GM20000 (cell line): Measurements from ENCODE around the gene GABARAPL1.
"Not testable (repeated sequence)": the region's sequence is repeated elsewhere in the genome, so short reads cannot be mapped to it uniquely, and the experiment has no call there.

Experiments
- DNase-seq: peaks from one replicate; pipeline ENCODE4 v3.0.0; 2012; ENCODE audit warnings: low spot score
- CTCF ChIP-seq: IDR thresholded peaks from 2 replicates; pipeline ENCODE4 v1.5.1; 2012; ENCODE audit warnings: mild to moderate bottlenecking, control low read depth; ENCODE audit errors: extremely low read depth, missing control alignments

The GABARAPL1 gene

DNA sequence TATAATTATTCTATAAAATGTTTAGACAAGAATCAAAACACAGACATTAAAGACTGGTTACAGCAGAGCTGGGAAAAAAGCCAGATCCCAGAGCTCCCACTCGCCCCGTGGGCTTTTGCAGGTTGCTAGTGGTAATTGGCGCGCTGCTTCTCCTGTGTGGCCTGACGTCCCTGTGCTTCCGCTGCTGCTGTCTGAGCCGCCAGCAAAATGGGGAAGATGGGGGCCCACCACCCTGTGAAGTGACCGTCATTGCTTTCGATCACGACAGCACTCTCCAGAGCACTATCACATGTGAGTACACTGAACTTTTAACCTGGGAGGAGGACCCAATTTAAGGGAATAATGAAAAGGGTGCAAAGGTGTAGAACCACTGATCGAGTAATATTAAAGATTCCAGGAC lies 26.4 kb upstream of the GABARAPL1 start:
- no peak for TF ChIP-seq CTCF
- DNase-seq = no peak

DNA sequence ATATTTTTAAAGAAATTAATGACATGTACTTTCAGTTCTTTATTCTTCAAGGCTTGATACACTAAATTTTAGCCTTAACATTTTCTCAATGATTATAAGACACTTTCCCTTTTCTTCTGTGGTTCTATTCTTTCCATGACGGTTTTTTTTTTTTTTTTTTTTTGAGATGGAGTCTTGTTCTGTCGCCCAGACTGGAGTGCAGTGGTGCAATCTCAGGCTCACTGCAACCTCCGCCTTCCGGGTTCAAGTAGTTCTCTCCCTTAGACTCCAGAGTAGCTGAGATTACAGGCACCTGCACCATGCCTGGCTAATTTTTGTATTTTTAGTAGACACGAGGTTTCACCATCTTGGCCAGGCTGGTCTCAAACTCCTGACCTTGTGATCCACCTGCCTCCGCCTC lies 25.7 kb upstream of the GABARAPL1 start:
- not testable (repeated sequence) for DNase-seq

GRCh38 chr12:10189653-10190052 lies 23.0 kb upstream of the GABARAPL1 start:
- DNase-seq = no peak
- no peak for TF ChIP-seq CTCF

GRCh38 chr12:10190558-10191388 lies 21.9 kb upstream of the GABARAPL1 start:
- DNase-seq = peak; percentile 71
- peak; percentile 84 for TF ChIP-seq CTCF

DNA sequence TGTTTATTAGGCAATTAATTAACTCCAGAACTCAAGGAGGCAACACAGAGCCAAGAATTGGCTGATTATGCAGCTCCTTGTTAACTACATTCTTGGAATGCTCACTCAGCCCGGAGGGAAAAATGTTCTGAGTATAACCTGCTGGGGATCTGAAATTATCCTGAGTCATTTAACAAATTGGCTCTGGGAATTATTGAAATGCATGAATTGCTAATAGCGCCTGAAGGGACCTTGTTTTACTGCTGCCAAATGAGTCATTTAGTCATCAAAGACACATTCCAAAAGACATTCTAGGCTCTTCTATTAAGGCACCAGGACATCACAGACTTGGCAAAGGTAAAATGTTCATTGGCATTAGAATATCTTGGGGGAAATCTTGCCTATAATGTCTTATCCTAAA lies 20.8 kb upstream of the GABARAPL1 start:
- no peak for TF ChIP-seq CTCF
- no peak for DNase-seq

DNA sequence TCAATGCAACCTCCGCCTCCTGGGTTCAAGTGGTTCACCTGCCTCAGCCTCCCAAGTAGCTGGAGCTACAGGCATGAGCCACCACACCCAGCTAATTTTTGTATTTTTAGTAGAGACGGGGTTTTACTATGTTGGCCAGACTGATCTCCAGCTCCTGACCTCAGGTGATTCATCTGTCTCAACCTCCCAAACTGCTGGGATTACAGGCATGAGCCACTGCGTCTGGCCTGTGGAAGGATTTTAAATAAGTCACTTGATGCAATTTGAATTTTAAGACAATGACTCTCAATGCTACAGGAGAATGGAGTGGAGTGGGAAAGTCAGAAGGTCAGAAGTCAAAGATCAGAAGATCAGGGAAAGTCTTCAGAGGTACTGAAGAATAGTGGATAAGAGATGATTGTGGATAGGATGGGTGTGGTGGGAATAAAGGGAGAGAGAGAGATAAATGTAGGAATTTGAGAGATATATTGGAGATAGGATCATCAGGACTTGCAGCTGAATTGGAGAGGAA lies 18.5 kb upstream of the GABARAPL1 start:
- DNase-seq = no peak
- TF ChIP-seq CTCF = no peak

DNA sequence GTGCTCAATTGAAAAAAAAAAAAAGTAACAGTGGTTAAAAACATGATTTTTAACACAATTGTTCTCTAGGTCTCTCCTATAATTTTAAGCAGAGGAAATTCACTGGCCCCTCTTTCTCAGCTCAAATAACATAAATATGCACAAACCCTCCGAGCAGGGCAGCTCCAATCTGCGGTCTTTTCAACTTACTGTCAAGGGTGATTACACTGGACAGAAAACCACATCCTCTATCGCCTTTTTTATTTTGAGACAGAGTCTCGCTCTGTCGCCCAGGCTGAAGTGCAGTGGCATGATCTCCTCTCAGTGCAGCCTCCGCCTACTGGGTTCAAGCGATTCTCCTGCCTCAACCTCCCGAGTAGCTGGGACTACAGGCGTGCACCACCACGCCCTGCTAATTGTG lies 16.5 kb upstream of the GABARAPL1 start:
- TF ChIP-seq CTCF = no peak
- peak; percentile 34 for DNase-seq

GRCh38 chr12:10197879-10198278 lies 14.8 kb upstream of the GABARAPL1 start:
- TF ChIP-seq CTCF = no peak
- no peak for DNase-seq

- DNase-seq = not testable (repeated sequence)
These were observed 8.2 kb upstream of the GABARAPL1 start for GRCh38 chr12:10204495-10204894.
